HG02938 (cell line): ENCODE results near the gene PSPN.
"Not testable (repeated sequence)": the region's sequence is repeated elsewhere in the genome, so short reads cannot be mapped to it uniquely, and the experiment has no call there.

Experiments used
- ATAC-seq: cut with Tn5 transposase; IDR thresholded peaks from one replicate; pipeline ENCODE4 v1.9.1; 2021; ENCODE audit warnings: mild to moderate bottlenecking, moderate library complexity; ENCODE audit not compliant: unreplicated experiment

PSPN gene

GRCh38 chr19:6374161-6374709 lies 1.5 kb downstream of the PSPN start:
- ATAC-seq: no peak

DNA sequence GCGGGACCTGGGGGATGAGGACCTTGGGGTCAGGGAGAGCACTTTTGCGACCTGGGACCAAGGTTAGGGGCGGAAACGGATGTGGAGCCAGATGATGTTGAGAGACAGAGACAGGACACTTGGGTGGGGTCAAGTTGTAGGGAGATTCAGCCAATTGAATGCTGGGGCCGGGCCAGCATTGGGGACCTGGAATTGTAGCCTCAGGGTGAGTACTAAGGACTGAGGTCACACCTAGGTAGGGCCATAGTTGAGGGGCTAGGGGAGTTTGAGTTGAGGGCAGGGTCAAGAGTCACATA lies 2.0 kb downstream of the PSPN start:
- no peak for ATAC-seq

- ATAC-seq: peak; percentile 51
Observed at GRCh38 chr19:6373096-6373812, 2.5 kb downstream of the PSPN start.

GRCh38 chr19:6372594-6373095 lies 3.1 kb downstream of the PSPN start, which contains the start of gene ALKBH7:
Gene ALKBH7 (plus strand): TSS chr19:6372794. CDS start chr19:6372821, 27 bp downstream.
- ATAC-seq: peak; percentile 82

- no peak for ATAC-seq
Observed at GRCh38 chr19:6364353-6364752, 11.4 kb downstream of the PSPN start.

GRCh38 chr19:6362351-6362801 lies 13.4 kb downstream of the PSPN start:
- ATAC-seq: no peak

DNA sequence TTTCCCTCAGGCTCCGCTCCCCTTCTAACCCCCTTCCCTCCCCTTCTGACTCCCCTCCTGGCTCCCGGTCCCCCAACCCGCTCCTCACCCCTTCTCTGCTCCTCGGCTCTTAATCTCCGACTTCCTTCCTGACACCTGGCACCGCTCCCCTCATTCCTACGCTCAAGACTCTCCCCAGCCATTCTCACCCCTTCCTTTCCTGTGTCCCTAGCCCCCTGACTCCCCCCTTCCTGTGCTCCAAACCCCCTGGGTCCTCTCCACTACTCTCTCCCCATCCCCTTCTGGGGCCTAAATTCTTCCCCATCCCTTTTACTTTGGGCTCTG lies 13.7 kb downstream of the PSPN start:
- no peak for ATAC-seq

GRCh38 chr19:6360857-6361216 lies 14.9 kb downstream of the PSPN start:
- ATAC-seq: not testable (repeated sequence)

GRCh38 chr19:6360445-6360844 lies 15.3 kb downstream of the PSPN start:
- ATAC-seq: not testable (repeated sequence)

GRCh38 chr19:6359568-6360341 lies 16.0 kb downstream of the PSPN start:
- no peak for ATAC-seq

DNA sequence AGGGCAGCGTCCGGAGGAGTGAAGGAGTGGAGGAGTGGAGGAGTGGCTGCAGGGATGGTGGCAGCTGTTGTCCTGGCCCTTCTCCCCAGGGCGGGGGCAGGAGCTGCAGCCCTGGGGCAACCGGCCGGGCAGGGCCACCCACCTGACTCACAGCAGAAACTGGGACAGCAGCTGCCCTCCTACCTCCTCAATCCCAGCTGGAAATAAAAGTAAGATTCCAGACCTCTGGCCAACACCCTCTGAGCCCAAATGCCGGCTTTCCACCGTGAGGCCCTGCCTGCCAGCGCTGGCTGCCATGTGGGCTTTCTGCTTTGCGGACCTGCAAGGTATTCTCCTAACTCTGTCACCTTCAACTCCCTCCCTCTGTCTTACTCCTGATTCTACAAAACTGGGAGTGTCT lies 17.7 kb downstream of the PSPN start:
- ATAC-seq: no peak

DNA sequence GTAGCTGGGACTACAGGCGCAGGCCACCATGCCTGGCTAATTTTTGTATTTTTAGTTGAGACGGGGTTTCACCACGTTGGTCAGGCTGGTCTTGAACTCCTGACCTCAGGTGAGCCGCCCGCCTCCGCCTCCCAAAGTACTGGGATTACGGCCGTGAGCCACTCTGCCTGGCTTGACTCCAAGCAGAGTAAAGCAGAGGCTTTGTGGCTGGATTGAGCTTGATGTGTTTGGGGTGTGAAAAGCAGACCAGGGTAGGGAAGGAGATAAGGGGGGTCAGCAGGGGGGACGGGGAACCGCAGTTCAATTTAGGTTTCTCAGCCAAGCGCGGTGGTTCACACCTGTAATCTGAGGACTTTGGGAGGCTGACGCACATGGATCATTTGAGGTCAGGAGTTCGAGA lies 18.6 kb downstream of the PSPN start:
- ATAC-seq: no peak

- not testable (repeated sequence) for ATAC-seq
Observed at GRCh38 chr19:6355321-6356040, 20.3 kb downstream of the PSPN start.

DNA sequence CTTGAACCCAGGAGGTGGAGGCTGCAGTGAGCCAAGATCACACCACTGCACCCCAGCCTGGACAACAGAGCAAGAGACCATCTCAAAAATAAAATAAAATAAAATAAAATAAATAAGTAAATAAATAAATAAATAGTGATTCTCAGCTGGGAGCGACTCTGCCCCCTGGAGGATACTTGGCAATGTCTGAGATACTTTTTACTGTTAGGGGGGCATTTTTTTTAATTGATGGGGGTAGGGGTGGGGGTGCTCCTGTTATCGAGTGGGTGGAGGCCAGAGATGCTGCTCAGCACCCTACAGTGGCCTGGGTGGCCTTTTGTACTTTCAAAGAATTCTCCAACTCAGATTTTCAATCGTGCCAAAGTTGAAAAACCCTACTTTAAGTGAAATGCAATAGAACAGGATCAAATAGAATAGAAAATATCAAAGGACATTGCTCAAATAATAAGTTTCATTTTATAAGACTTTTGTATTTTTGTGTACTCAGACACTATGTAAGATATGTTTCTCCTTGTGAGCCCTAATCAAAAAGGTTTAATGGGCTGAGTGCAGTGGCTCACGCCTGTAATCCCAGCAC lies 21.5 kb downstream of the PSPN start:
- no peak for ATAC-seq

DNA sequence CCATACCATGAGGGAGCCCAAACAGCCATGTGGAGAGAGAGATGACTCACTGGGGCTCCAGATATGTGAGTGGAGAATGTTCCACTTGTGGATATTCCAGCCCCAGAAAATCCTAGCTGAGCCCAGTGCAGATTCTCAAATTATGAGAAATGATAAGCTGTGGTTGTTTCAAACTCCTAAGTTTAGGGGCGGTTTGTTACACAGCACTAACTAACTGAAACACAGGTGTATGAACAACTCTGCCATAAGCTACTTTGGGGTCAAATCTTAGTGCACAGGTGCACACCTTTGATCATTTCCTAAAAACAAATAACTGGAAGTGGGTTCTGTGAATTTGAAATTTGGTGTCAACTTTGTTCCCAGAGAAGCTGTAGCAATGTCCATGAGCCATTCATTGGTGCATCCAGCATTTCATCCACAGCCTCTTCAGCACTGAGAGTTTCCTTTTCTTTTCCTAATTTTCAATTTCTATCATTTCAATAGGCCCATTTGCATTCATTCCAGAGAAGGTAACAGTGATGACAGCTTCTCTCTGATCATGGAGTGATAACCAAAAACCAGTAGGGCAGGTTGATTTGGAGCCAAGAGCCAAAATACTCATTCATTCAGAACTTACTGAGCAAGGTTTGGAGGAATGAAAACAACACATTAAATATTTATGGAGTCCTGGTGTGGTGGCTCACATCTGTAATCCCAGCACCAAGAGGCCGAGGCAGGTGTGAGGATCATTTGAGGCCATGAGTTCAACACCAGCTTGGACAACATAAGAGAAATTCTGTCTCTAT lies 23.2 kb downstream of the PSPN start:
- ATAC-seq: no peak

GRCh38 chr19:6350688-6351087 lies 25.0 kb downstream of the PSPN start:
- no peak for ATAC-seq

DNA sequence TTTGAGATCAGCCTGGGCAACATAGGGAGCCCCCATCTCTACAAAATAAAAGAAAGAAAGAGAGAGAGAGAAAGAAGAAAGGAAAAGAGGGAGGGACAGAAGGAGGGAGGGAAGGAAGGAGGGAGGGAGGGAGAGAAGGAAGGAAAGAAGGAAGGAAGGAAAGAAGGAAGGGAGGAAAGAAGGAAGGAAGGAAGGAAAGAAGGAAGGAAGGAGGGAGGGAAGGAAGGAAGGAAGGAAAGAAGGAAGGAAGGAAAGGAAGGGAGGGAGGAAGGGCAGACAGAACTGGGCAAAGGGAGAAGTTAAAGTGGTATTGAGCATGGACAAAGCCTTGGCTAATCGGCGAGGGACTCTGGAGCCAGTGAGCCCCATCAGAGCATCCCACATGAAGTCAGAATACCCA lies 26.5 kb downstream of the PSPN start:
- not testable (repeated sequence) for ATAC-seq

DNA sequence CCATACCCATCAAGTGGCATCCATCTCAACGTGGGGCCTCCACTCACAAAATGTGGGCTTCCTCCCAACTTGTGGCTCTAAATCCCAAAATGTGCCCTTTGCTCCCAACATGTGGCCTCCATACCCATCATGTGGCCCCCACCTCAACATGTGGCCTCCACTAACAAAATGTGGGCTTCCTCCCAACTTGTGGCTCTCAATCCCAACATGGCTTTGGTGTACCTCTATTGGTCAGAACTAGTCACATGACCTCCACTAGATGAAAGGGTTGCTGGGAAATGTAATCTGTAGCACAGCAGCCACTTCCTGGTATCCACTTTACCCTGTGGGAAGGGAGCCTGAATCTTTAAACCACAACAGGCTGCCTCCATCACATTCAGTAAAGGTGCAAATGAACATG lies 32.3 kb downstream of the PSPN start:
- no peak for ATAC-seq

- ATAC-seq: no peak
Observed at GRCh38 chr19:6340493-6341201, 35.1 kb downstream of the PSPN start.
